ENCODE results near the gene SLC25A34. TPM values are rescaled to one million over a fixed set of nuclear protein-coding genes. Genes with fewer than 3 reads are reported as not detected.

Gene SLC25A34
- total RNA-seq, 1 experiment from 2014 or later: 0.59 TPM

- Histone ChIP-seq H3K4me2 (ENCODE audit: low read length) (no peak overlapping the region), H3K9ac (ENCODE audit: low read length) (no peak overlapping the region), H3K4me1 (ENCODE audit: control insufficient read depth in 1 of 2, insufficient read depth in 2 of 2, low read length in 2 of 2) (peaks cover 0 to 3% of the 10 kb centered on the region in 2 experiments; a peak in 1 of 4 replicates), H3K9me2 (ENCODE audit: insufficient read depth) (no peaks in the 10 kb centered on the region), H3K4me3 (replicated peaks in 1 of 2; ENCODE audit: low read depth in 1 of 2, low read length in 2 of 2) (no peak overlapping the region), H3K9me3 (ENCODE audit: control insufficient read depth in 1 of 2, insufficient read depth in 1 of 2, low read depth in 1 of 2, low read length in 2 of 2) (no peaks in the 10 kb centered on the region), H3K27me3 (ENCODE audit: insufficient read depth, low read length) (no peaks in the 10 kb centered on the region), H3K79me2 (ENCODE audit: insufficient read depth, low read length) (peaks cover 21% of the 10 kb centered on the region; the same call in 1 of the 2 replicates), H2AFZ (ENCODE audit: low read depth, low read length, poor library complexity, severe bottlenecking) (no peak overlapping the region), H4K20me1 (ENCODE audit: insufficient read depth) (no peaks in the 10 kb centered on the region), H3K27ac (ENCODE audit: low read depth, low read length) (no peak overlapping the region), H3K36me3 (ENCODE audit: control insufficient read depth in 1 of 2, insufficient read depth in 2 of 2, low read length in 2 of 2) (no peaks in the 10 kb centered on the region)
- no peak for TF ChIP-seq CBX3 (IDR thresholded peaks at IDR 0.05; ENCODE audit: low read depth)
- no peak for TF ChIP-seq EZH2phosphoT487 (IDR thresholded peaks at IDR 0.05; ENCODE audit: borderline replicate concordance)
- TF ChIP-seq SRF (IDR thresholded peaks at IDR 0.05; ENCODE audit: low read depth): no peak
- no peak for TF ChIP-seq POLR2A (IDR thresholded peaks at IDR 0.05; ENCODE audit: borderline replicate concordance, extremely low read depth, insufficient read depth, insufficient read length)
- TF ChIP-seq FOSL1 (IDR thresholded peaks at IDR 0.05; ENCODE audit: low read depth): no peak
- TF ChIP-seq, protein P1, sequence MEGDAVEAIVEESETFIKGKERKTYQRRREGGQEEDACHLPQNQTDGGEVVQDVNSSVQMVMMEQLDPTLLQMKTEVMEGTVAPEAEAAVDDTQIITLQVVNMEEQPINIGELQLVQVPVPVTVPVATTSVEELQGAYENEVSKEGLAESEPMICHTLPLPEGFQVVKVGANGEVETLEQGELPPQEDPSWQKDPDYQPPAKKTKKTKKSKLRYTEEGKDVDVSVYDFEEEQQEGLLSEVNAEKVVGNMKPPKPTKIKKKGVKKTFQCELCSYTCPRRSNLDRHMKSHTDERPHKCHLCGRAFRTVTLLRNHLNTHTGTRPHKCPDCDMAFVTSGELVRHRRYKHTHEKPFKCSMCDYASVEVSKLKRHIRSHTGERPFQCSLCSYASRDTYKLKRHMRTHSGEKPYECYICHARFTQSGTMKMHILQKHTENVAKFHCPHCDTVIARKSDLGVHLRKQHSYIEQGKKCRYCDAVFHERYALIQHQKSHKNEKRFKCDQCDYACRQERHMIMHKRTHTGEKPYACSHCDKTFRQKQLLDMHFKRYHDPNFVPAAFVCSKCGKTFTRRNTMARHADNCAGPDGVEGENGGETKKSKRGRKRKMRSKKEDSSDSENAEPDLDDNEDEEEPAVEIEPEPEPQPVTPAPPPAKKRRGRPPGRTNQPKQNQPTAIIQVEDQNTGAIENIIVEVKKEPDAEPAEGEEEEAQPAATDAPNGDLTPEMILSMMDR (IDR thresholded peaks at IDR 0.05 in 2 of 3, conservative IDR thresholded peaks at IDR 0.05 in 1 of 3; ENCODE audit: borderline replicate concordance in 1 of 3, insufficient read depth in 1 of 3, low read depth in 2 of 3, low read length in 2 of 3): no peak
- TF ChIP-seq, protein P2, sequence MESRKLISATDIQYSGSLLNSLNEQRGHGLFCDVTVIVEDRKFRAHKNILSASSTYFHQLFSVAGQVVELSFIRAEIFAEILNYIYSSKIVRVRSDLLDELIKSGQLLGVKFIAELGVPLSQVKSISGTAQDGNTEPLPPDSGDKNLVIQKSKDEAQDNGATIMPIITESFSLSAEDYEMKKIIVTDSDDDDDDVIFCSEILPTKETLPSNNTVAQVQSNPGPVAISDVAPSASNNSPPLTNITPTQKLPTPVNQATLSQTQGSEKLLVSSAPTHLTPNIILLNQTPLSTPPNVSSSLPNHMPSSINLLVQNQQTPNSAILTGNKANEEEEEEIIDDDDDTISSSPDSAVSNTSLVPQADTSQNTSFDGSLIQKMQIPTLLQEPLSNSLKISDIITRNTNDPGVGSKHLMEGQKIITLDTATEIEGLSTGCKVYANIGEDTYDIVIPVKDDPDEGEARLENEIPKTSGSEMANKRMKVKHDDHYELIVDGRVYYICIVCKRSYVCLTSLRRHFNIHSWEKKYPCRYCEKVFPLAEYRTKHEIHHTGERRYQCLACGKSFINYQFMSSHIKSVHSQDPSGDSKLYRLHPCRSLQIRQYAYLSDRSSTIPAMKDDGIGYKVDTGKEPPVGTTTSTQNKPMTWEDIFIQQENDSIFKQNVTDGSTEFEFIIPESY (IDR thresholded peaks at IDR 0.05; ENCODE audit: extremely low read depth, insufficient replicate concordance, low read length): no peak
- TF ChIP-seq EGR1 (IDR thresholded peaks at IDR 0.05; ENCODE audit: low read depth): no peak
- no peak for TF ChIP-seq ELF1 (IDR thresholded peaks at IDR 0.05; ENCODE audit: borderline replicate concordance, low read depth)
- TF ChIP-seq TCF7L2 (IDR thresholded peaks at IDR 0.05; ENCODE audit: borderline replicate concordance, extremely low read depth, insufficient read depth, insufficient read length): no peak
- no peak for TF ChIP-seq JUND (IDR thresholded peaks at IDR 0.05)
- no peak for TF ChIP-seq REST (IDR thresholded peaks at IDR 0.05; ENCODE audit: low read depth)
- no peak for TF ChIP-seq EZH2 (IDR thresholded peaks at IDR 0.05)
- TF ChIP-seq ZNF274 (IDR thresholded peaks at IDR 0.05; ENCODE audit: low read depth, low read length): no peak
- no peak for TF ChIP-seq YY1 (IDR thresholded peaks at IDR 0.05; ENCODE audit: extremely low read depth, insufficient replicate concordance, low read depth, low read length)
- TF ChIP-seq POLR2AphosphoS5 (IDR thresholded peaks at IDR 0.05; ENCODE audit: low read depth, low read length): no peak
- ChIA-PET CTCF (no interaction called here), POLR2A (no interaction called here), RAD21 (ENCODE audit: low non-redundant PET in 1 of 2, low total read pairs in 2 of 2, uncharacterized antibody in 2 of 2, unreplicated experiment in 2 of 2) (no interaction called here)
- DNase-seq (ENCODE audit: low read depth, low spot score): no peak
- intact Hi-C loops (cut with micrococcal nuclease): no loop called here
- BruUV-seq (replicated peaks): no TSS peak
- ATAC-seq: 0 out of 2 replicates have a peak, but pooled peaks have one; percentile 33
These were observed 32.5 kb upstream of the SLC25A34 start for GRCh38 chr1:15703562-15703961.

Data from HCT116 (cell line).